SK-N-SH (cell line): ENCODE measurements around the gene EBLN1. TPM values are rescaled to one million over a fixed set of nuclear protein-coding genes. Genes with fewer than 3 reads are reported as not detected.

ENCODE experiments used
- CTCF ChIA-PET: fragments of 300-600, 350-600 bp; formaldehyde crosslinking; extraction: SDS; loops from one replicate; lab custom pipeline; 2021; lab: Yijun Ruan, JAX
- POLR2A ChIA-PET: fragments of 350-600 bp; sonication (Branson Sonifier 250); formaldehyde crosslinking; extraction: SDS; loops from one replicate; lab custom pipeline; 2020; ENCODE audit warnings: antibody characterized with exemption, inconsistent platforms; lab: Yijun Ruan, JAX
- DNase-seq: peaks from one replicate; pipeline ENCODE4 v3.0.0; 2012
- H2AFZ ChIP-seq: fragments of 200-600 bp; sonication (generic); 2 replicates; pipeline ENCODE4 v1.8.1; 2016; ENCODE audit warnings: antibody characterized with exemption, mild to moderate bottlenecking, low read depth
- H3F3A ChIP-seq: fragments of 200-600 bp; sonication (generic); replicated peaks from 2 replicates; pipeline ENCODE3; 2016; ENCODE audit warnings: antibody characterized with exemption, mild to moderate bottlenecking; ENCODE audit not compliant: insufficient read depth
- H3K27ac ChIP-seq, 2 experiments: fragments of 200-500 bp in 1 of 2; fragments of 200-600 bp in 1 of 2; sonication (Bioruptor generic) in 1 of 2; sonication (generic), shearing (Covaris generic) in 1 of 2; 2 replicates each; pipeline versions ENCODE4 v1.5.1 to v1.6.1; 2014 to 2016; ENCODE audit warnings: low read depth in 2 of 2, inconsistent platforms in 1 of 2, low read length in 1 of 2, mild to moderate bottlenecking in 1 of 2, mixed read lengths in 1 of 2
- H3K27me3 ChIP-seq: fragments of 200-600 bp; sonication (generic), shearing (Covaris generic); 2 replicates; pipeline ENCODE4 v1.6.1; 2016; ENCODE audit warnings: mixed run types; ENCODE audit not compliant: insufficient read depth
- H3K36me3 ChIP-seq, 2 experiments: fragments of 200-500 bp in 1 of 2; fragments of 200-600 bp in 1 of 2; sonication (Bioruptor generic) in 1 of 2; sonication (generic) in 1 of 2; replicated peaks in 1 of 2; 2 replicates each; pipeline versions ENCODE3 to v1.5.1; 2014 to 2016; ENCODE audit warnings: low read length in 1 of 2, mild to moderate bottlenecking in 1 of 2; ENCODE audit not compliant: insufficient read depth in 2 of 2, control insufficient read depth in 1 of 2
- H3K4me1 ChIP-seq, 2 experiments: fragments of 200-500 bp in 1 of 2; fragments of 200-600 bp in 1 of 2; sonication (Bioruptor generic) in 1 of 2; sonication (generic), shearing (Covaris generic) in 1 of 2; 2 replicates each; pipeline versions ENCODE4 v1.5.1 to v1.6.1; 2014 to 2016; ENCODE audit warnings: low read depth in 1 of 2, low read length in 1 of 2, mixed run types in 1 of 2; ENCODE audit not compliant: insufficient read depth in 2 of 2, control insufficient read depth in 1 of 2
- H3K4me2 ChIP-seq: fragments of 200-600 bp; sonication (generic), shearing (Covaris generic); 2 replicates; pipeline ENCODE4 v1.6.1; 2017; ENCODE audit warnings: mixed run types
- H3K4me3 ChIP-seq, 2 experiments: fragments of 200-500 bp in 1 of 2; fragments of 200-600 bp in 1 of 2; sonication (Bioruptor generic) in 1 of 2; sonication (generic), shearing (Covaris generic) in 1 of 2; 2 replicates each; pipeline versions ENCODE4 v1.5.1 to v1.8.1; 2014 to 2016; ENCODE audit warnings: low read depth in 2 of 2, inconsistent platforms in 1 of 2, low read length in 1 of 2, mild to moderate bottlenecking in 1 of 2, mixed read lengths in 1 of 2, moderate library complexity in 1 of 2
- H3K79me2 ChIP-seq: fragments of 200-600 bp; sonication (generic); 2 replicates; pipeline ENCODE4 v1.8.1; 2017; ENCODE audit warnings: mild to moderate bottlenecking; ENCODE audit not compliant: insufficient read depth
- H3K9ac ChIP-seq: fragments of 200-600 bp; sonication (generic); 2 replicates; pipeline ENCODE4 v1.6.1; 2017; ENCODE audit warnings: mixed run types
- H3K9me2 ChIP-seq: fragments of 200-600 bp; sonication (generic); 2 replicates; pipeline ENCODE4 v1.6.1; 2017; ENCODE audit warnings: mixed run types
- H3K9me3 ChIP-seq: fragments of 200-600 bp; sonication (generic); 2 replicates; pipeline ENCODE4 v1.6.1; 2017; ENCODE audit warnings: mixed run types, mild to moderate bottlenecking, moderate library complexity
- H4K20me1 ChIP-seq: fragments of 200-600 bp; sonication (generic); 2 replicates; pipeline ENCODE4 v1.6.1; 2017; ENCODE audit warnings: mild to moderate bottlenecking, mixed run types; ENCODE audit not compliant: insufficient read depth
- CHD2 ChIP-seq: fragments of 150-350 bp; IDR thresholded peaks from 2 replicates; pipeline ENCODE4 v1.6.1; 2018; ENCODE audit warnings: low read length; ENCODE audit not compliant: partially characterized antibody
- FOXJ3 ChIP-seq: sonication (generic); formaldehyde crosslinking; IDR thresholded peaks from 2 replicates; pipeline ENCODE4 v1.5.1; 2020; ENCODE audit warnings: mild to moderate bottlenecking, missing genetic modification reagents
- IRF3 ChIP-seq: fragments of 150-350 bp; IDR thresholded peaks from 2 replicates; pipeline ENCODE4 v1.6.1; 2016; ENCODE audit warnings: mild to moderate bottlenecking, low read depth, low read length
- MAX ChIP-seq: IDR thresholded peaks from 2 replicates; pipeline ENCODE4 v1.4.0; 2012; ENCODE audit warnings: low read depth
- MXI1 ChIP-seq: IDR thresholded peaks from 2 replicates; pipeline ENCODE4 v1.6.1; 2012; ENCODE audit warnings: mild to moderate bottlenecking, low read depth, low read length, improper control_type of control experiment
- POLR2AphosphoS5 ChIP-seq: IDR thresholded peaks from 2 replicates; pipeline ENCODE4 v1.6.1; 2012; ENCODE audit warnings: low read depth, low read length
- REST ChIP-seq: IDR thresholded peaks from 2 replicates; pipeline ENCODE4 v1.6.1; 2012; ENCODE audit warnings: mild to moderate bottlenecking, low read depth, low read length, moderate library complexity
- SIN3A ChIP-seq: IDR thresholded peaks from 2 replicates; pipeline ENCODE4 v1.6.1; 2012; ENCODE audit warnings: low read depth, mild to moderate bottlenecking, low read length, moderate library complexity, borderline replicate concordance
- USF1 ChIP-seq: IDR thresholded peaks from 2 replicates; pipeline ENCODE4 v1.4.0; 2012; ENCODE audit warnings: low read depth, borderline replicate concordance
- USF2 ChIP-seq: fragments of 150-350 bp; IDR thresholded peaks from 2 replicates; pipeline ENCODE4 v1.6.1; 2017; ENCODE audit warnings: antibody characterized with exemption, low read length, low read depth, borderline replicate concordance
- WGBS: methylation state at CpG from one replicate; pipeline ENCODE4 v1.1.6; 2017; ENCODE audit warnings: low lambda C conversion rate; 5-methylcytosine and 5-hydroxymethylcytosine counted together
- polyA plus RNA-seq, 3 experiments: library from polyadenylated mRNA; depleted of rRNA; stranded (reverse); fragments of >200 nt; gene quantifications; 2 replicates each; pipeline ENCODE4 v1.2.3, GENCODE V29; 2012

EBLN1 gene
- polyA plus RNA-seq, 1 of the 3 experiments (the other 2 are of a cell fraction): not detected

GRCh38 chr10:22253580-22253882 lies 35.7 kb upstream of the EBLN1 start:
- no peak for TF ChIP-seq SIN3A
- TF ChIP-seq USF2: no peak
- TF ChIP-seq USF1: no peak
- TF ChIP-seq FOXJ3 (CRISPR knock-in tag): no peak
- TF ChIP-seq CHD2: no peak
- no peak for TF ChIP-seq MAX
- no peak for TF ChIP-seq MXI1
- TF ChIP-seq POLR2AphosphoS5: no peak
- TF ChIP-seq IRF3: no peak
- TF ChIP-seq REST: no peak
- ChIA-PET CTCF (no interaction called here), POLR2A (no interaction called here)
- H3K79me2 ChIP-seq: no peaks in the 10 kb centered on the region
- no peaks in the 10 kb centered on the region for H4K20me1 ChIP-seq
- H3F3A ChIP-seq: no peaks in the 10 kb centered on the region
- H3K4me2 ChIP-seq: no peak overlapping the region
- 96% methylated on average over 24 of the region's 24 CpGs for WGBS
- H3K4me3 ChIP-seq: no peak overlapping the region
- no peaks in the 10 kb centered on the region; a peak in 1 of 4 replicates for H3K4me1 ChIP-seq
- H3K36me3 ChIP-seq: no peaks in the 10 kb centered on the region
- no peak overlapping the region for H2AFZ ChIP-seq
- H3K27ac ChIP-seq: no peak overlapping the region
- peak; percentile 17 for DNase-seq
- no peaks in the 10 kb centered on the region for H3K9me2 ChIP-seq
- no peak overlapping the region for H3K9ac ChIP-seq
- H3K9me3 ChIP-seq: no peaks in the 10 kb centered on the region
- H3K27me3 ChIP-seq: 0 out of 2 replicates have a peak, but pooled peaks cover 5% of the 10 kb centered on the region
